NOMO-1 treated with DMSO at 0.1 percent for 48 hours (cell line): ENCODE measurements around the gene DQX1.

Experiments used
- DNase-seq: peaks from one replicate; lab custom pipeline; 2025; ENCODE audit not compliant: unreplicated experiment; lab: John Stamatoyannopoulos, UW

DQX1 gene

GRCh38 chr2:74555610-74556103 lies 29.6 kb upstream of the DQX1 start:
- peak; percentile 45 for DNase-seq

DNA sequence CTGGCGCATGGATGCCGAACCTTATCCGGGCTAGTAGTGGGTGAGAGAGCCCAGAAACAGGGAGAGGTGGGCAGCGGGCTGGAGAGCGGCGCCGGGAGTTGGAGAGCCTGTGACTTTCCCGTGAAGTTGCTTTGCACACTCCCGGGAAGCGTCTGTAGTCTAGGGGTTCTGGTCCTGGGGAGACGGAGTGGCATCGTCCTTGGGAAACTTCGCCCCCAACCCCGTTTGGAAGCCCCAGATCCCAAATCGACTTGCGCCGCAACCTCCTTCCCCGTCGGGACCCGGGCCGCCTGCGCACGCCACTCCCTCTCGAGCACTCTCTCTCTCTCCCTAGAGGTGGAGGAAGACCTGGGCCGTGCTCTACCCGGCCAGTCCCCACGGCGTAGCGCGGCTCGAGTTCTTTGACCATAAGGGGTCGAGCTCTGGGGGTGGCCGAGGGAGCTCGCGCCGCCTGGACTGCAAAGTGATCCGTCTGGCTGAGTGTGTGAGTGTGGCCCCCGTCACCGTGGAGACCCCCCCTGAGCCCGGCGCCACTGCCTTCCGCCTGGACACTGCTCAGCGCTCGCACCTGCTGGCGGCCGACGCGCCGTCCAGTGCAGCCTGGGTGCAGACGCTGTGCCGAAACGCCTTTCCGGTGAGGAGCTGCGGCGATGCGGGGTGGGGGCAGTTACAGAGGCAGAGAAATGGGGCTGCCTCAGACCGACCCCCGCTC lies 28.9 kb upstream of the DQX1 start:
- DNase-seq = peak; percentile 69

DNA sequence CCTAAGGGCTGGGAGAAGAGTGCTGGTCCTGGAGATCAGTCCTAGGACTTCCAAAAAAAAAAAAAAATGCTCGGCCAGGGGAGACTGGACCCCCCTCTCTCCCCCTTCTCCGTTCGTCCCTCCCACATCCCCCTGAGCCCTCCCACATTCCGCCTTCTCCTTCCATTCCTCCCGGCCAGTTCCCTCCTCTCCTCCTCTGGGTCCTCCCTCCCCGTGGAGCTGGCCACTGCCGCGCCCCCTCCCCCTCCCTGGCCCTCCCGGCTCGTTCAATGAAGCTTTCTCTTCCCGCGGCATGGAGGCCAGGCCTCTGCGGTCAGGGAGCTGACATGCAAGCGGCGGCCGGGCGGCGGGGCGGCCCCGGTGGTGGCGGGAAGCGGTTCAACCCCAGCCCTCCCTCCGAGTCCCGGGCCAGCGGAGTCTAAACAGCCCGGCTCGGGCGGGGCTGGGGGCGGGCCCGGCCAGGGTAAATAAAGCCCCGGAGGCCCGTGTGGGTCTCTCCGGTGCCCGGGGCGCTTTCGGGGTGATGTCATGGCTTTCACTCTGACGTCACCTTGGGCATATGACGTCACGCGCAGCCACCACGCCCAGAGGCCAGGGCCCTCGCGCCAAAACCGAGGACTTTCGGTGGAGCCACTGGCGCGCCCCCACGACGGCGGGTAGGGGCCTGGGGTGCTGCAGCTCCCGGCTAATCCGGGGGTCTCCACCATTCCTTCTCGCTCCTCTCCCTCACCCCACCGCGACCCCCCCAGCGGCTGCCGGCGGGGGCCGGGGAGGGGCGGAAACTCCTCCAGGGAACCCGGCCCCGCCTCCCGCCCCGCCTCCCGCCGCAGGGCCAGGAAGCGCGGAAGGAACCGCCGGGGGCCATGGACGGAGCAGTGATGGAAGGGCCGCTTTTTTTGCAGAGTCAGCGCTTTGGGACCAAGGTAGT lies 28.1 kb upstream of the DQX1 start, which contains the start of the genes DOK1 and LOXL3:
DOK1 (plus strand) TSS at position 829 of the 928 bp plus-strand sequence; CDS start at position 864, 35 bp downstream.
LOXL3 (minus strand) TSS at position 51 of the 928 bp plus-strand sequence. CDS start 1,308 bp downstream, outside the sequence.
- peak; percentile 66 for DNase-seq

- no peak for DNase-seq
Measured at GRCh38 chr2:74552914-74553811, 27.1 kb upstream of the DQX1 start.

DNA sequence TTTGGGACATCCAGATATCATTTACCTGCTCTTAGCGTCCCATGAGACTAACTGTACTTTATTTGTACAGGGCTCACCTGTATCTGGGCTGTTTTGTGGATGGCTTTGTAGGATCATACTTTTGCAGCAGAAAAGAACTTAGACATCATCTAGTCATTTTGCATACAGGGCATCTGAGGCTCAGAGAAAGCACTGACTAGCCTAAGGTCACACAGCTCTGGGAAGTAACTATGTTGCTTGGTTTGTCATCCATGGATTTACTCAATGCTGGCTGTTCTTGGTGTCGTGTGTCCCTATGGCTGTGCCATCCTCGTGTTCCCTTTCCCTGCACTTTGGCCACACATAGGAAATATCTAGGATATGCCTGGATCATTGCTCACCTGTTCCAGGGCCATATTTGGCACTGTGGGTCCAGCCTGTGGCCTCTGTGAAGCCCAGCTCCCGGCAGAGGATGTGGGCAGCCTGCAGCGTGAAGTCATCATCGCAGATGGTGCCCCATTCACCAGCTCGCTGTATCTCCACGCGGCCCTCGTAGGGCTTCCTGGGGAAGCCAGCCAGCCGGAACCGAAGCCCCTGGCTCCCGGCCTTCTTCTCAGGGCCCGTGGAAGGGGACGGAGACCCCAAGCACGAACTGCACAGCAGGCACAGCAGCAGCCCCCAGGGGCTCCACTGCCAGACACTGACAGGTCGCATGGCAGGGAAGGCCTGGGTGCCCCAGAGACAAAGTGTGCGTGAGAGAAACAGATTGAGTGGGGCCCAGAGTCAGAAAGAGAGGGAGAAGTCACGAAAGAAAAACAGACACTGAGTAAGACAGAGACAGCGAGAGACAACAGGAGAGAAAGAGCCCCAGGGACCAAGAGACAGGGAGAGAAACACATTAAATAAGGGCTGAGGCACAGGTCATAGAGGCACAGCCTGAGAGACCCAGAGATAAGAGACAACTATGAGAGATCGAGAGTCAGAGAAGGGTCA lies 26.2 kb upstream of the DQX1 start:
- no peak for DNase-seq

GRCh38 chr2:74551530-74551929 lies 25.5 kb upstream of the DQX1 start:
- DNase-seq = no peak

DNA sequence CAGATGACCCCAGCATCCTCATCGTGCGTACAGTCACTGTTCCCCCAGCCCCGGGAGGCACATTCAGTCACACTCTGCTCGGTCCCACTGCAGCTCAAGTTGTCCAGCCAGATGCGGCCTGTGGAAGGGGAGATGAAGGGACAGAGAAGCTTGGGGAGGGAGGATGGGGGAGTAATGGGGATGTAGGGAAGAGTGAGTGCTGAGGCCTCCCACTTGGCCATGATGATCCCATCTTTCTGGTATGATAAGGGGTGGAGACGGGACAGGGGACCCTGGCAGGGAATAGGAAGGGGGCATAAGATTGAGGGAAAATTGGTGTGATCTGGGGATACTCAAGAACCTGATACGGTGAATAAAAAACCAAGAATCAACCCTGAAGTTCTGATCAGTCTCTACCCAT lies 24.2 kb upstream of the DQX1 start:
- no peak for DNase-seq

DNA sequence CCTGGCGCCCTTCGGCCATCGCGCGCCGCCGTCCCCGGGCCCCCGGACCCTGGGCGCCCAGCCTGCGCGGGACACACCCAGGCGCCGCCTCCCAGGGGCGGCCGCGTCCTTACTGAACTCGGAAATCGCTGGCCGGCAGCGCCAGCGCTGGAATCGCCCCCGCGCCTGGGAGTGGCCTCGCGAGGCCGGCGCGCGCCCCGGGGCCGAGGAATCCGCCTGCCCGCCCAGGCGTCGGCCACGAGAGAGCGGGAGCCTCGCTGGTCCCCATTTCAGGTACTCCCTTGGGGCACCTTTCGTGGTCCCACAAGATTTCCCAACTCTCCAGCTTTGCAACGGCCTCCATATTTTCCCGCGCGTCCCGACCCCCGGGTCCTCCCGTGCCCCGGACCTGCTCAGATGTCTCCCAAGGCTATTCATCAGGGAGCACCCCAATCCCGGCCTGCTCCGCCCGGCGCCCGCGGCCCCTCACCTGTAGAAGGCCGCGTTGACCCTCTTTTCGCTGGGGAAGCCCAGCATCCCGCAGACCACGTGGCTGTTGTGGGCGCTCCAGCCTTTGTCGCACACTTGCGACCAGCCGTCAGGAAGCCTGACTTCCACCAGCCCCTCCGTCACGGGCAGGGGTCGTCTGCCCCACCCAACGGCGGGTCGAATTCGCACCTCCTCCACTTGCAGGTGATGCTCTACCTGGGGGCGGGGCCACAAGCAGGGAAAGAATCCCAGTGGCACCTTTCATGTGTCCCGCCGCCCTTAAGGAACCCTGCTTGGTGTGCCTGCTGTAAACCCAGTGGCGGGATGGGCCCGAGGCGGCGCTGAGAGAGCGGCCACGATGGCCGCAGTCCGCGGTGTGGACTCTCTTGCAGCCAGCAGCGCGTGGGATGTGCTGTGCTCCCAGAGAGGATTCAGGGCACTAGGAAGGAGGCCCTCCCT lies 23.1 kb upstream of the DQX1 start:
- DNase-seq = peak; percentile 32

DNA sequence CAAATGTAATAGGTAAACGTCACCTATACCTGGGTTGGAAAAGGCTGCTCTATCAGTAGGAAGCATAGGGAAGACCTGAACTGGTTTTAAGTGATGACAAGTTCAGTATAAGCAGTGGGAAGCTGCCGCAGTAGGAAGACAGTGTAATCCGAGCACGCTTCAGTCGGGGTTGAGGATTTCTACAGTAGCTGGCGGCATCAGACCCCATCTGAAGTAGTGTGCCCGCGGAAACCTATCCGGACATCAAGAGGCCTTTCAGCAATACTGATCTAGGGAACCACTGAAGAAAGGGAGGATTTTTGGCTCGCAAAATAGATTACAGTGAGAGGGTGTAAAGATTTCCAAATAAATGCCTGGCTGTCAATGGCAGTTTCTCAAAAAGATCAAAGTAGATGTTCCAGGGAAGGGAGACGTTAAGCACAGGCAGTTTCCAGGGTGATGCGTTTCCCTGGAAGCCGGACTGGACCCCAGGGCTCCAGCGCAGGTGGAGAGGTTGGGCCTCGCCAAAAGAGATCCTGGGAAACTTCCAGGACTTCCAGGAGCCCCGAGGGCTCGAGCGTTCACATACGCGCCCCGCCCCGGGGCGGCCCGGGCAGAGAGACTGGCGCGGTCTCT lies 22.4 kb upstream of the DQX1 start:
- no peak for DNase-seq

DNA sequence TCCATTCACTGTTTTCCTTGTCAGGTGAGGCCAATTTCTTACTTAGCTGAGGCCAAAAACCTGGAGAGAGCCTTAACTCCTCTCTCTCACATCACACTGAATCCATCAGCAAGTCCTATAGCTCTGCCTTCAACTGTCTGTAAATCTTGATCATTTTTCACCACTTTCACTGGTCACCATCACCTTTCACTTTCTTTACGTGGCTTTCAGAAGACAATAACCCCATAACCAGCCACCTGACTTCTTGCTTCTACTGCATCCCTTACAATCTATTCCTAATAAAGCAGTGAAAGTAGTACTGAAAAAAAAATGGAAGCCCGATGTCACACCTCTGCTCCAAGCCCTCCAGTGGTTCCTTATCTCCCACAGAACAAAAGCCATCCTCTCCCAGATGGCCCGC lies 20.0 kb upstream of the DQX1 start:
- no peak for DNase-seq

DNA sequence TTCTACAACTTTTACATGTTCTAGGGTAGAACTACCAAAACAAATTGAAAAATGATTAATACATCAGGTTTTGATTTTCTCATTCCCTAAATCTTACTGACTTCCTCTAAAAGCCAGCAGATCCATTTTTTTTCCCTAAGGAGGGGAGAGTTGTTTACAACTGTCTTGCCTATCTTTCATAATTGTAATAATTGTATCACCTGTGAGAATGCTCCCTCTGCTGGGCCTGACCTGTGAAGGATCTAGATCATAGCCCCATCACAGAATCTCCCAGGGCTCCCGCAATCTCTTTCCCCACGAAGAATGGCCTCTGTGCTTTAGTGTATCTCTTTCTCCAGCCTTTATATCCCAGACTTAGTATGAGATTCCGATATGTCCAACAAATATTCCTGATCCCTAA lies 18.6 kb upstream of the DQX1 start:
- no peak for DNase-seq

- no peak for DNase-seq
Measured at GRCh38 chr2:74542978-74543377, 16.9 kb upstream of the DQX1 start.

GRCh38 chr2:74540291-74540690 lies 14.3 kb upstream of the DQX1 start:
- DNase-seq = no peak

DNA sequence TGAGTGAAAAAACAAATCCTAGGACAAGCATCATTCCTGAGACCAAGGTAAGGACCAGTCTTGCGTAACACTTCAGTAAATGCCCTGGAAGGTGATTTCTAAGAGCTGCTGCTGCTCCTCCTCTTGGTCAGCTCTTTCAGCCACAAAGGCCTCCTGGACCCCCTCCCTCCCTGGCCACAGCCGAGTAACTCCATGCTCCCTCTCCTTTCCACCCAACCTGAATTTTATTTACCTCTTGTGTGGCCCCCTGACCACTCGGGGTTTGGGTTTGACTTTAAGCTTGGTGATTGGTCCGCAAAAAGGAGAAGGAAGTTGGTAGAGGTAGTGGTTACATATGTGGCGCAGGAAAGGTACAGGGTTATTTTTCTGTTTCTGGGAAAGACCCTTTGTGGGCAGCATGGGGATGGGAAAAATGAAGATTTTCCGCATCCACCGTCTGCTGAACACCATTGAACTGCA lies 12.9 kb upstream of the DQX1 start:
- peak; percentile 25 for DNase-seq

GRCh38 chr2:74537140-74537539 lies 11.1 kb upstream of the DQX1 start:
- DNase-seq = no peak

GRCh38 chr2:74536166-74536950 lies 10.3 kb upstream of the DQX1 start:
- DNase-seq = no peak

DNA sequence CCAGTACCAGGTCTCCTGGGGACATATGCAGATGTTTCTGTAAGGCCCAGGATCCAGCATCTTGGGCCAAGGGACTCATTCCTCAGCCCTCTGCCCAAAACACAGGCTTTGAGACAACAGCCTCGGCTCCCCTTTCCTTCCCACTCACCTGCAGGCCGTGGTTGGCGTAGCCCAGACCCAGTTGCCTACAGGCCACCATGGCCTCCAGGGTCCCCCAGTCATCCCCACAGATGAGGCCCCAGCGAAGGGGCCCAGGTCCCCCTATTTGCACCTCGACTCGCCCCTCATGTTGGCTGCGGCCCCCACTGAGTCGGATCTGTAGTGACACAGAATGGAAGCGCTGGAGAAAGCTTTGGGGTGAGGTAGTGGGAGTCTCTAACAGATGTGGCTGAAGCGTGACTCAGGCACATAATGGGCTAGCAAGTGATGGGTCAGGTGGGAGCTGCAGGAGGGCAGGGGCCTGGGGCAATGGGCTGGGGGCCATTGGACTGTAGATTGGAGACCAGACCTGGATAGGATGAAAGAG lies 9.5 kb upstream of the DQX1 start:
- no peak for DNase-seq
